HepG2 (cell line): Measurements from ENCODE around the gene JMJD6. TPM values are rescaled to one million over a fixed set of nuclear protein-coding genes. Genes with fewer than 3 reads are reported as not detected.

Experiments
- ASH2L ChIP-seq: fragments of 300-600, 200-600 bp; sonication (generic); IDR thresholded peaks from 2 replicates; pipeline ENCODE4 v1.7.0; 2017; ENCODE audit warnings: low read depth, mild to moderate bottlenecking, moderate library complexity, mixed read lengths, low read length; ENCODE audit not compliant: insufficient read length
- EZH2 ChIP-seq: conservative IDR thresholded peaks from 2 replicates; pipeline ENCODE4 v1.6.1; 2012; ENCODE audit warnings: mild to moderate bottlenecking, low read depth, low read length, moderate library complexity
- HHEX ChIP-seq: IDR thresholded peaks from 2 replicates; pipeline ENCODE4 v1.6.1; 2016; ENCODE audit warnings: control low read depth
- HMG20A ChIP-seq: IDR thresholded peaks from 2 replicates; pipeline ENCODE4 v1.6.1; 2016; ENCODE audit warnings: borderline replicate concordance
- KMT2B ChIP-seq: IDR thresholded peaks from 2 replicates; pipeline ENCODE4 v1.6.1; 2016; ENCODE audit warnings: missing genetic modification reagents, missing compliant biosample characterization
- NFE2L2 ChIP-seq: fragments of 150-350 bp; IDR thresholded peaks from 2 replicates; pipeline ENCODE4 v1.6.1; 2014; ENCODE audit warnings: low read length
- PBX3 ChIP-seq: sonication (generic); formaldehyde crosslinking; IDR thresholded peaks from 2 replicates; pipeline ENCODE4 v1.8.1; 2023; ENCODE audit warnings: missing genetic modification reagents, inconsistent platforms, borderline replicate concordance
- PREB ChIP-seq: sonication (generic); formaldehyde crosslinking; IDR thresholded peaks from 2 replicates; pipeline ENCODE4 v1.4.0; 2020; ENCODE audit warnings: missing genetic modification reagents
- SOX13 ChIP-seq, 3 experiments: fragments of 450-650 bp in 1 of 3; sonication (generic) in 1 of 3; formaldehyde crosslinking in 1 of 3; IDR thresholded peaks in 2 of 3; conservative IDR thresholded peaks in 1 of 3; 2 replicates each; pipeline versions ENCODE4 v1.5.0 to v1.6.1; 2016 to 2020; ENCODE audit warnings: antibody characterized with exemption in 1 of 3, mild to moderate bottlenecking in 1 of 3, missing compliant biosample characterization in 1 of 3, missing genetic modification reagents in 1 of 3, moderate library complexity in 1 of 3
- ZHX2 ChIP-seq, 2 experiments: sonication (generic) in 1 of 2; formaldehyde crosslinking in 1 of 2; IDR thresholded peaks; 2 replicates each; pipeline versions ENCODE4 v1.6.1 to v1.9.0; 2014 to 2022; ENCODE audit warnings: antibody characterized with exemption in 1 of 2, borderline replicate concordance in 1 of 2, inconsistent platforms in 1 of 2, low read depth in 1 of 2, missing genetic modification reagents in 1 of 2
- ZNF136 ChIP-seq: sonication (generic); formaldehyde crosslinking; IDR thresholded peaks from 2 replicates; pipeline ENCODE4 v1.8.1; 2022; ENCODE audit warnings: low read depth, mild to moderate bottlenecking, moderate library complexity, missing genetic modification reagents
- ZNF160 ChIP-seq: sonication (generic); formaldehyde crosslinking; IDR thresholded peaks from 2 replicates; pipeline ENCODE4 v1.8.0; 2022; ENCODE audit warnings: mild to moderate bottlenecking, inconsistent platforms, missing genetic modification reagents
- polyA plus RNA-seq, 8 experiments: library from polyadenylated mRNA; depleted of rRNA in 3 of 8; stranded (reverse) in 7 of 8; unstranded in 1 of 8; fragments of >200 nt; fragmentation: Illumina TruSeq in 4 of 8; extraction: Trizol in 4 of 8; gene quantifications; 2 replicates each; pipeline versions ENCODE4 v1.2.1 to v1.2.3, GENCODE V29; 2011 to 2016; ENCODE audit warnings: low read depth in 4 of 8, missing spikeins in 1 of 8, mixed read lengths in 1 of 8; ENCODE audit not compliant: insufficient read depth in 1 of 8
- total RNA-seq, 5 experiments: library from RNA; depleted of rRNA; stranded (reverse); fragments of >200 nt; fragmentation: Illumina TruSeq; extraction: Trizol; gene quantifications; 2 replicates each; pipeline ENCODE4 v1.2.3, GENCODE V29; 2016; ENCODE audit warnings: low read depth in 1 of 5
- TF ChIP-seq, protein P1 (sequence below): sonication (generic); formaldehyde crosslinking; IDR thresholded peaks from 2 replicates; pipeline ENCODE4 v1.4.0; 2020; ENCODE audit warnings: missing genetic modification reagents, low read depth, mild to moderate bottlenecking, borderline replicate concordance

JMJD6 gene
- total and polyA plus RNA-seq, 2 of the 13 experiments (the other 11 are each of a cell fraction or from before 2014, with no cell fraction given): 33.6 to 41.0 TPM

DNA sequence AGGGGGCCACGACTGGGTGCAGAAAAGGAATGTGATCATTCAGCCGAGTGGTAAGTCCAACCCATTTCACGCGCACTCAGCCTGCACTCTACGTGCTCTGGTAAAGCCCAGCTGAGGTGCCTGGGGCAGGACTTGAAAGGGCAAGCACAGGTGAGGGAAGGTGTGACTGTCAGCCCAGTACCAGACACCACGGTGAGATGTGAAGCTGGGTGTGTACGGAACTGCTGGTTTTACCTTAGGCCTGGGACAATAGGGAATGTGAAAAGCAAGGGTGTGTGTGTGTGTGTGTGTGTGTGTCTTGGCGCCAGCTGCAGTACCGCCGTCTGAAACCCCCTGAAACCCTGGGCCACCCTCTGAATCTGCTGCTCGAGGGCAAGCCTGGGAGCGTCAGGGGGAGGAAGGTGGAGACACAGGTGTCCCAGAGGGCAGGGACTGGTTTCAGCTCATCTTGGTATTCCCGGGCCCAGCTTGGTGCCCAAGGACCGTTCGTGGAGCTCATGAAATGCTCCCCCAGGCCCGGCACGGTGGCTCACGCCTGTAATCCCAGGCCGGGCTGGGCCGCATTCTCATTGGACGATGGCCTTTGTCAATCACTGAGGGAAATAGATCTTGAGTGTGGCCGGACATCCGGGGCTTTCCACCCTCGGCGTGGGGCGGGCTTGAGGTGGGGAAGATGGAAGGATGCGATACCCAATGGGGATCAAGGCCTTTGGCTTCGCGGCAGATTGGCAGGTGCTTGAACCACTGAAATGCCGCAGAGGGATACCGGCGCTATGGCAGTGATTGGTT is 55.1 kb downstream of the JMJD6 start (continued):
- peak; percentile 51 for TF ChIP-seq ZHX2 (IDR thresholded peaks at IDR 0.05; ENCODE audit: low read depth)
- no peak for TF ChIP-seq ZHX2 (CRISPR knock-in tag; IDR thresholded peaks at IDR 0.05; ENCODE audit: borderline replicate concordance)
- TF ChIP-seq PREB (CRISPR knock-in tag): 0 out of 2 replicates have a peak, but pooled peaks have one; percentile 52
- TF ChIP-seq HHEX (CRISPR knock-in tag): no peak
- TF ChIP-seq NFE2L2: 0 out of 2 replicates have a peak, but pooled peaks have one; percentile 3
- peak; percentile 71 for TF ChIP-seq ZNF160 (CRISPR knock-in tag)
- TF ChIP-seq EZH2: no peak
- TF ChIP-seq HMG20A (CRISPR knock-in tag): 0 out of 2 replicates have a peak, but pooled peaks have one; percentile 61
- TF ChIP-seq ZNF136 (CRISPR knock-in tag): peak; percentile 94; the same call in 1 of the 2 replicates
- TF ChIP-seq, protein P1, sequence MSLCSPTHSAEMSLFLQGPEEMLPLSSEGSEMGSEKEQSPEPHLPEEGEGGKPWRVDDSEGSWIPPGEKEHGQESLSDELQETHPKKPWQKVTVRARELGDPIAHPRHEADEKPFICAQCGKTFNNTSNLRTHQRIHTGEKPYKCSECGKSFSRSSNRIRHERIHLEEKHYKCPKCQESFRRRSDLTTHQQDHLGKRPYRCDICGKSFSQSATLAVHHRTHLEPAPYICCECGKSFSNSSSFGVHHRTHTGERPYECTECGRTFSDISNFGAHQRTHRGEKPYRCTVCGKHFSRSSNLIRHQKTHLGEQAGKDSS (CRISPR knock-in tag): no peak; the same call in 1 of the 2 replicates
- no peak; the same call in none of the 2 replicates for TF ChIP-seq KMT2B (CRISPR knock-in tag)
- peak; percentile 58; the same call in 1 of the 2 replicates for TF ChIP-seq SOX13 (IDR thresholded peaks at IDR 0.05)
- peak in 1 of 2 experiments; percentile 39; a peak in 2 of 4 replicates for TF ChIP-seq SOX13 (CRISPR knock-in tag; conservative IDR thresholded peaks at IDR 0.05 in 1 of 2, IDR thresholded peaks at IDR 0.05 in 1 of 2)
- TF ChIP-seq PBX3: peak; percentile 99
- no peak for TF ChIP-seq ASH2L
